Activated naive CD4-positive, alpha-beta T cell treated with anti-CD3 and anti-CD28 coated beads, Interleukin-2, amount 50 U/mL, for 72 hours (primary cell): Measurements from ENCODE around the gene RFT1. TPM values are rescaled to one million over a fixed set of nuclear protein-coding genes. Genes with fewer than 3 reads are reported as not detected.

Experiments
- ATAC-seq, 2 donors: fragments of 150-1000 bp; cut with Tn5 transposase; 2 replicates each; pipeline ENCODE4 v1.10.0; 2021; ENCODE audit warnings: mild to moderate bottlenecking in 2 of 2, moderate library complexity in 2 of 2
- DNase-seq, 2 donors: peaks; one replicate each; pipeline ENCODE4 v3.0.0; 2021 to 2022; ENCODE audit warnings: low spot score in 2 of 2
- H3K27ac Mint-ChIP-seq, 2 donors: one replicate each; pipeline ENCODE4 v1.8.0; 2022; ENCODE audit warnings: mild to moderate bottlenecking in 2 of 2, mixed read lengths in 2 of 2
- H3K36me3 Mint-ChIP-seq, 2 donors: one replicate each; pipeline ENCODE4 v1.8.0; 2022; ENCODE audit warnings: mixed read lengths in 2 of 2
- H3K9me3 Mint-ChIP-seq, 2 donors: one replicate each; pipeline ENCODE4 v1.8.0; 2022; ENCODE audit warnings: mixed read lengths in 2 of 2
- total RNA-seq, 2 donors: library from RNA; stranded (reverse); gene quantifications; one replicate each; pipeline ENCODE4 v1.2.3, GENCODE V29; 2022

The RFT1 gene
- total RNA-seq, 2 donors from 2014 or later: 19.5 to 38.3 TPM

GRCh38 chr3:53122255-53122932 lies 7.8 kb downstream of the RFT1 start:
- DNase-seq: no peak
- H3K9me3 Mint-ChIP-seq: no peaks in the 10 kb centered on the region
- H3K36me3 Mint-ChIP-seq: peaks cover 14 to 26% of the 10 kb centered on the region in 2 donors
- ATAC-seq: no peak
- no peak overlapping the region for H3K27ac Mint-ChIP-seq

- ATAC-seq (no peak), DNase-seq (no peak)
- H3K9me3 Mint-ChIP-seq: no peaks in the 10 kb centered on the region
- peaks cover 14 to 26% of the 10 kb centered on the region in 2 donors for H3K36me3 Mint-ChIP-seq
- peak overlapping the region in 1 of 2 donors; percentile 22 for H3K27ac Mint-ChIP-seq
Measured at GRCh38 chr3:53120336-53120735, 9.9 kb downstream of the RFT1 start.

DNA sequence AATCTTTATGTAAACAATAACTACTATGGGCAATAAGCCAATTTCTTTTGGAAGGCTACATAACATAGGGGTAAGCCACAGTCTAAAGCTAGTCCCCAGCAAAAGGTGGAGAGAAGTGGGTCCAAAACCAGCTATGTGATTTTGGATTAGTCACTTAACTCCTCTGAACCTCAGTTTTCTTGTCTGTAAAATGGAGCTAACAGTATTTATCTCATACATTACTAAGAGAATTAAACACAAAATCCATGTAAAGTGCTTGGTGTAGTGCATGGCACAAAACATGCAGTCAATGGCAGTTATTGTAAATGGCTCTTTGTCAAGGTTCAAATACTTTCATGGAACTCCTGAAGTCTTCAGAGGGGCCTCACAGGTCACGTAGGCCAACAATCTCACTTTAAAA lies 13.3 kb downstream of the RFT1 start:
- no peak for DNase-seq
- H3K9me3 Mint-ChIP-seq: no peaks in the 10 kb centered on the region
- no peak overlapping the region for H3K27ac Mint-ChIP-seq
- no peak for ATAC-seq
- peaks cover 0 to 9% of the 10 kb centered on the region in 2 donors for H3K36me3 Mint-ChIP-seq

DNA sequence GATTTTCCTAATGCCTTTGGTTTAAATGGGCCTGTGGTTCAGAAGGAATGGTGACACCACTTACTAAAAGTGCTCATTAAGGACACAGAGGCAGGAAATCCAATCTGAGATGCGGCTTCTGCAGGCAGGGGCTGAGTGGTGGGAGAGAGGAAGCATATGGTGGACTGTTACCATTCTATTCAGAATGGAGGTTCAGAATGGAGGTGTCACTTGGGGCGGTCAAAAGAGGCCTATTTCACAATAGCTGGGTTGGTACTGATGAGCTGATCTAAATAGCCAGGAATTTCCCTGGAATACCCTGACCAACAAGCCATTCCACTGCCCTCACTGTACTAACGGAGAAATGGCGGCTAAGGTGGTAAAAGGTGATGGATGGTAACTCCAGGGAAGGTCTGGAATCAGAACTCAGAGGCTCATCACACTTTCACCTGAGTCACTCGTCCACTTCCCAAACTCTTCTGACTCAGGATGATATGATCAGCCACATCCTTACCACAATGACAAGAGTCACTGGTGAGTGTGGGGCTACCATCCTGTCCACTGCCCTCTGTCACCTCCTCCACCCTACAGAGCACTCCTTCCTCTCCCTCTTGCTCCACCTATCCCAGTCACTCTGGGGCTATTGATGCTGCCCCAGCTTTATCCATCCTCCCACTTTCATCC lies 15.7 kb downstream of the RFT1 start:
- H3K36me3 Mint-ChIP-seq: peaks cover 0 to 15% of the 10 kb centered on the region in 2 donors
- H3K27ac Mint-ChIP-seq: no peak overlapping the region
- DNase-seq: peak in 1 of 2 donors; percentile 62
- ATAC-seq: peak; percentile 74 to 97
- H3K9me3 Mint-ChIP-seq: no peaks in the 10 kb centered on the region

DNA sequence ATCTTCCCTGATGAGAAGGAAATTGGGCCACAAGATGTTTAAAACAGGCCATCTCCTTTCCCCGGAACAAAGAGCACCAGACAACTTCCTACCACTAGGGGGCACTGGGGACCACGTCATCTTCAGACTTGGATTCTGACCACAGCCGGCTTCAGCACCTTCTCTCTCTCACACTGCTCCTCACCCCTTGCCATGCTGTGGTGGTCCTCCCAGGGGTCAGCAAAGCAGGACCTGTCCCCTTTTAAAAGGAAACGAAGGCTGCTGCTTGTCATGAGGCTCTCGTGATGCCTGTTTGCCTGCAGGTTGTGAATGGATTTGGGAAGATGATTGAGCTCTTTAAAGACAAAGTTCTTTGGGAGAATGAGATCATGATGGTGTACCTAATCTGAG lies 16.2 kb downstream of the RFT1 start:
- no peak overlapping the region for H3K27ac Mint-ChIP-seq
- peaks cover 0 to 3% of the 10 kb centered on the region in 2 donors for H3K9me3 Mint-ChIP-seq
- peaks cover 0 to 20% of the 10 kb centered on the region in 2 donors for H3K36me3 Mint-ChIP-seq
- ATAC-seq (peak; percentile 32 to 46), DNase-seq (peak; percentile 72 to 88)

DNA sequence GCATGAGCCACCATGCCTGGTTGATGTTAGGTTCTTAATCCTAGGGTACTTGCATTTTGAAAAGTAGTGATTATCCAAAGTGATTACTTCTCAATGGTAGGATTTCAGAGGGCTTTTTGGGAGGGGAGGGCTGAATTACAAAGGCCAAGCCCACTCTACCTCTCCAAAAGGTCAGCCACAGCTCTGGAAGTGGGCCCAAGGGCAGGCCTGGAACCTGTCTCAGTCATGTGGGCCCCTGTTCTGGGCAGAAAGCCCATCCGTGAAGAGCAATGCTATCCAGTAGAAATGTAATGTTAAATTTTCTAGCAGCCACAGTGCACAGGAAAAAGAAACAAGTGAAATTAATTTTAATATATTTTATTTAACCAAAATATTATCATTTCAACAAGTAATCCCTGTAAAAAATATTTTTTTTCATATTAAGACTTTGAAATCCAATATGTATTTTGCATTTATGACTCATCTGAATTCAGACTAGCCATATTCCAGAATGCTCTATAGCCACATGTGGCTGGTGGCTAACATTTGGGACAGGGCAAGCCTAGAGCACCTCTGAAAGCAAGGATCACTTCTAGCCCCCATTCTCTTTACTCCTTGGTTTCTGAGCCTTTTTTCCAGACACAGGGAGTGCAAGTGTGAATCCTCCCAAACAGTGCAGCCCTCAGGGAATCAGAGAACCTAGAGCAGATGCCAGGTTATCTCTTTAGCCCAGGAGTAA lies 16.8 kb downstream of the RFT1 start:
- Mint-ChIP-seq H3K27ac (no peak overlapping the region), H3K9me3 (peaks cover 0 to 5% of the 10 kb centered on the region in 2 donors), H3K36me3 (peaks cover 0 to 21% of the 10 kb centered on the region in 2 donors)
- DNase-seq: no peak
- no peak for ATAC-seq

- peaks cover 0 to 5% of the 10 kb centered on the region in 2 donors for H3K9me3 Mint-ChIP-seq
- no peak overlapping the region for H3K27ac Mint-ChIP-seq
- H3K36me3 Mint-ChIP-seq: peaks cover 5 to 15% of the 10 kb centered on the region in 2 donors
- ATAC-seq (no peak), DNase-seq (no peak)
Measured at GRCh38 chr3:53111822-53112221, 18.4 kb downstream of the RFT1 start.

GRCh38 chr3:53109891-53110771 lies 20.1 kb downstream of the RFT1 start:
- H3K36me3 Mint-ChIP-seq: peaks cover 5 to 23% of the 10 kb centered on the region in 2 donors
- peaks cover 0 to 5% of the 10 kb centered on the region in 2 donors for H3K9me3 Mint-ChIP-seq
- ATAC-seq: peak; percentile 11 to 62
- H3K27ac Mint-ChIP-seq: peak overlapping the region; percentile 89 to 90
- DNase-seq: peak in 1 of 2 donors; percentile 65

GRCh38 chr3:53109190-53109589 lies 21.0 kb downstream of the RFT1 start:
- peak; percentile 45 to 57 for DNase-seq
- H3K9me3 Mint-ChIP-seq: peaks cover 0 to 5% of the 10 kb centered on the region in 2 donors
- peak; percentile 86 to 94 for ATAC-seq
- peaks cover 5 to 30% of the 10 kb centered on the region in 2 donors for H3K36me3 Mint-ChIP-seq
- peak overlapping the region; percentile 89 to 90 for H3K27ac Mint-ChIP-seq

DNA sequence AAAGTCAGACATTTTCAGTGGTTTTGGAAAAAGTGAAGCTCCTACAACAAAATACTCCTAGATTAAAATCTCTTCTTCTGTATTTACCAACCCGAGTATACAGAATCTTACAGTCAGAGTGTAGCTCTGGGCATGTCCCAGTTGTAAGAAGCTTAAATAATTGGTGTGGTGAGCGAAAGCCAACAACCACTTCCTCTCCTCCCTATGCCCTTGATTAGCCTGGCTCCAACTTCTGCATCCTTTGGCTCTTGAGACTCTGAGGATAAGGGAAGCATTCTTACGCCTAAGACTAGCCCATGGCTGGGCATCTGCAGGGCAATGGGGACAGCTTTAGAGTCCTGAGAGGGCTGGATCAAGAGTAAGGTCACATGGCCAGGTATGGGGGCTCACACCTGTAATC lies 25.5 kb downstream of the RFT1 start:
- no peak for ATAC-seq
- no peak for DNase-seq
- peak overlapping the region in 1 of 2 donors; percentile 81 for H3K27ac Mint-ChIP-seq
- H3K36me3 Mint-ChIP-seq: peaks cover 18 to 45% of the 10 kb centered on the region in 2 donors
- H3K9me3 Mint-ChIP-seq: peaks cover 0 to 5% of the 10 kb centered on the region in 2 donors

DNA sequence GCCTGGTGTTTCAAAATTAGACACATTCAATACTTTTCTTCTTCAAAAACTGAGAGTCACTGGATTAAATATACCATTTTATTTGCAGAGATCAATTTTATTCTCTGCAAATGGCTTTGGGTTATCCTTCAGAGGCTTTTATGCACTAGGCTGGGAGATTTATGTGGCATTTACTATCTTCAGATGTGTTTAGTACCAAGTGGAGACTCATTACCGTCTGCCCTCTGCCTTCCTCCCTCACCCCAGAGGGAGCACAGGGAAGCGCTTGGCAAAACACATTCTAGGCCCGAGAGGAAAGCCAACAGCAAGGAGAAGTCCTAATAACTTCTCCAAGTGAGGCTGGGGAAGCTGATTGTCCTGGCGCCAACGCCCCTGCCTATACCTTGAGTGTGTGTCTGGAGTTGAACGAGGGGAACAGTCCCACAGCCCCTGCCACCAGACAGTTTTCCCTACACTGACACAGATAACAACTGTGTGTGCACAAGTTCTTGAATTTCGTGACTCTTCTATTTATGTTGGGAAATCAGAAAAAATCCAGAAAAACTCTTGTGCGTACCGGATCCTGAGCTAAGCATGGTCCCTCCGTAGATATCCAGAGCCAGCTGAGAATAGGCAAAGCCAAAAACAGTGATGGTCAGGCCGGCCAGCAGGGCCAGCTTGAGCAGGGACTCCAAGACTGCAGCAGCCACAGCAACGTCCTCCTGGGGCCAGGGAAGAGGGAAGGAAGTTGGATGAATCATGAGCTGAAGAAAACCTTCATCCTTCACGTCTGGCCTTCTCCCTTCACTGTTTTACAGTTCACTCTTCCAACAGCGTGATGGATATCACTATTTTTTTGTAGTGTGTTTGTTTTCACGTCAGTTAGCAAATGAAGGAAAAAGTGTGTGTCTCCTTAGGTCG lies 26.6 kb downstream of the RFT1 start:
- Mint-ChIP-seq H3K36me3 (peaks cover 25 to 48% of the 10 kb centered on the region in 2 donors), H3K9me3 (no peaks in the 10 kb centered on the region), H3K27ac (peak overlapping the region; percentile 22 to 74)
- no peak for ATAC-seq
- no peak for DNase-seq

DNA sequence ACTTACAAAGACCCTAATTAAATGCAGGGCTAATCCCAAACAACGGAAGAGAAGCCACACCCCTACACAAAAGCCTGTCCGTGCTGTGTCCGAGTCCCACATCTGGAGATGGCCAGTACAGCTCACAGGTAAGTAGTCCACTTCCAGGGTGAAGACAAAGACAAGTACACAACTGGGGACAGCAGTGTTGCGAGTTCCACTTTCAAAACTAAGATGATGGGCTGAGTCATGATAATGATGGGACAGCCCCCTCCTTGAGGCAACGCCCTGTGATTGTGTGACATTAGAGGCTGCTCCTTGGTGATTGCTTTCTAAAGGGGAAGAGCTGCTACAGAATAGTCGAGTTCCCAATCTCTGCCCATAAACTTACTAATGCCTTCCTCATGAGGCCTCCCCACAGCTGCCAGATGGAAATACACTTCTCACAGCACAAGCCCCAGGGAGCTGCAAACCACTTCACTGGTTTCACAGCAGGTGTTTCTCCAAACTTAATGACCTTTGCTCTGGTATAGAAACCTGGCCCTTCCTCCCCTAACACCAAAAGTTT lies 27.6 kb downstream of the RFT1 start:
- H3K27ac Mint-ChIP-seq: peak overlapping the region; percentile 74 to 95
- no peaks in the 10 kb centered on the region for H3K9me3 Mint-ChIP-seq
- DNase-seq (peak; percentile 50 to 67), ATAC-seq (peak; percentile 94 to 95)
- peaks cover 21 to 48% of the 10 kb centered on the region in 2 donors for H3K36me3 Mint-ChIP-seq

GRCh38 chr3:53101956-53102355 lies 28.3 kb downstream of the RFT1 start:
- Mint-ChIP-seq H3K9me3 (no peaks in the 10 kb centered on the region), H3K27ac (peak overlapping the region; percentile 74 to 95), H3K36me3 (peaks cover 20 to 48% of the 10 kb centered on the region in 2 donors)
- DNase-seq: no peak
- no peak for ATAC-seq

GRCh38 chr3:53100818-53101466 lies 29.3 kb downstream of the RFT1 start:
- Mint-ChIP-seq H3K9me3 (no peaks in the 10 kb centered on the region), H3K36me3 (peaks cover 20 to 40% of the 10 kb centered on the region in 2 donors), H3K27ac (peak overlapping the region; percentile 30 to 74)
- no peak for ATAC-seq
- DNase-seq: no peak

- DNase-seq: no peak
- Mint-ChIP-seq H3K36me3 (peaks cover 14 to 22% of the 10 kb centered on the region in 2 donors), H3K9me3 (no peaks in the 10 kb centered on the region), H3K27ac (peak overlapping the region; percentile 72 to 84)
- ATAC-seq: no peak
Measured at GRCh38 chr3:53097887-53098286, 32.3 kb downstream of the RFT1 start.
